Adipocyte (in vitro differentiated cells): ENCODE results near the gene GRIA1.

ENCODE experiments used
- DNase-seq: peaks from one replicate; pipeline ENCODE4 v3.0.0-alpha.2; 2015; ENCODE audit warnings: low read depth
- H3K27me3 ChIP-seq: replicated peaks from 2 replicates; pipeline ENCODE4 v1.7.0; 2013; ENCODE audit warnings: mild to moderate bottlenecking, low read length, moderate library complexity; ENCODE audit not compliant: control insufficient read depth, insufficient read depth
- H3K36me3 ChIP-seq: 2 replicates; pipeline ENCODE4 v1.7.0; 2013; ENCODE audit warnings: low read length, mild to moderate bottlenecking, moderate library complexity; ENCODE audit not compliant: control insufficient read depth, insufficient read depth, severe bottlenecking
- H3K4me1 ChIP-seq: 2 replicates; pipeline ENCODE4 v1.7.0; 2013; ENCODE audit warnings: mild to moderate bottlenecking, low read length, moderate library complexity; ENCODE audit not compliant: control insufficient read depth, insufficient read depth
- H3K4me3 ChIP-seq: 2 replicates; pipeline ENCODE4 v1.7.0; 2013; ENCODE audit warnings: mild to moderate bottlenecking, low read length, moderate library complexity
- H3K9ac ChIP-seq: 2 replicates; pipeline ENCODE4 v1.7.0; 2013; ENCODE audit warnings: mild to moderate bottlenecking, low read length, moderate library complexity
- H3K9me3 ChIP-seq: 2 replicates; pipeline ENCODE4 v1.7.0; 2013; ENCODE audit warnings: mild to moderate bottlenecking, low read length, moderate library complexity; ENCODE audit not compliant: control insufficient read depth

Gene GRIA1

GRCh38 chr5:153490118-153491037, at the start of gene GRIA1:
Gene GRIA1 (plus strand): TSS chr5:153490670.
- DNase-seq: peak; percentile 30
- Histone ChIP-seq H3K4me3 (peak within 1 kb of the TSS; percentile 81), H3K27me3 (peaks cover 19% of the 10 kb centered on the region), H3K4me1 (peaks cover 15% of the 10 kb centered on the region), H3K36me3 (no peaks in the 10 kb centered on the region), H3K9ac (peak within 1 kb of the TSS; percentile 72), H3K9me3 (no peaks in the 10 kb centered on the region)

GRCh38 chr5:153445875-153446579, 44.4 kb upstream of the GRIA1 start:
- Histone ChIP-seq H3K36me3 (no peaks in the 10 kb centered on the region), H3K27me3 (no peaks in the 10 kb centered on the region), H3K4me3 (no peak overlapping the region), H3K4me1 (peaks cover 10% of the 10 kb centered on the region), H3K9ac (no peak overlapping the region), H3K9me3 (no peaks in the 10 kb centered on the region)
- peak; percentile 55 for DNase-seq

DNA sequence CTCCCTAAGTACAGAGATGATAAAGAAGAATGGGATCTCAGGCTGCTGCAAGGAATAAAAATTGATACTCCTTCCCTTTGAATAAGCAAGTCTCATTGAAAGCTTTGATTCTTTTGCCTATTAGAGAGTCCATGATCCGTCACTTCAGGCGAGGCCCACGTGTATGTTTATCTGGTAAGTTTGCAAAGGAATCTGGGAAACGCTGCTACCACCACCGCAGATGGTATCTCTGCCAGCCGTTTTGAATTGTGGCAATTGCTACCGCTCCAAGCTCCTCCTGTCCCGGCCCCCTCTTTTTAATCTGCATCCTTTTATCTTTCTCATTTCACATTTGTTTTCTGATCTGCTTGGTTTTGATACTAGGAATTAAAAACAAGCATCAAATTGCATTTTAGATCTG, 42.9 kb upstream of the GRIA1 start:
- no peak for DNase-seq
- Histone ChIP-seq H3K36me3 (no peaks in the 10 kb centered on the region), H3K4me1 (peaks cover 10% of the 10 kb centered on the region), H3K9me3 (no peaks in the 10 kb centered on the region), H3K27me3 (no peaks in the 10 kb centered on the region), H3K4me3 (no peak overlapping the region), H3K9ac (no peak overlapping the region)

DNA sequence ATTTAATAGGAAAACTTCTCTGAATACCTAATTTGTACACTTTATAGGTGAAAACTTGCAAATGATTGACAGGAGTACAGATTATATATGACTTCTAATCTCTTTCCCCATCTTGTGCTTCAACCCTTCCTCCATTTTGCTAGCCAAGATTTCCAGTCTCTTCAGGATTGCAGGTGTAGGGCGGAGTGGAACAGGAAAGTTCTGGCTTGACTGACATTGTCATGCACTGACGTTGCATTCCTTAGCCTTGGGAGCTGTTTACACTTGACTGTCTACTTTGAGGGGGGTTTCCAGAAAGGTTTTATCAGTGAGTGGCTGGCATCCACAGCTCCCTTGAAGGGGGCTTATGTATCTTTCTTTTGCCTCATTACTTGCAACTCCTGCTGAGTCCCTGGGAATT, 34.1 kb upstream of the GRIA1 start:
- H3K9me3 ChIP-seq: no peaks in the 10 kb centered on the region
- H3K36me3 ChIP-seq: no peaks in the 10 kb centered on the region
- H3K9ac ChIP-seq: no peak overlapping the region
- no peak overlapping the region for H3K4me3 ChIP-seq
- no peaks in the 10 kb centered on the region for H3K27me3 ChIP-seq
- DNase-seq: no peak
- no peaks in the 10 kb centered on the region for H3K4me1 ChIP-seq

DNA sequence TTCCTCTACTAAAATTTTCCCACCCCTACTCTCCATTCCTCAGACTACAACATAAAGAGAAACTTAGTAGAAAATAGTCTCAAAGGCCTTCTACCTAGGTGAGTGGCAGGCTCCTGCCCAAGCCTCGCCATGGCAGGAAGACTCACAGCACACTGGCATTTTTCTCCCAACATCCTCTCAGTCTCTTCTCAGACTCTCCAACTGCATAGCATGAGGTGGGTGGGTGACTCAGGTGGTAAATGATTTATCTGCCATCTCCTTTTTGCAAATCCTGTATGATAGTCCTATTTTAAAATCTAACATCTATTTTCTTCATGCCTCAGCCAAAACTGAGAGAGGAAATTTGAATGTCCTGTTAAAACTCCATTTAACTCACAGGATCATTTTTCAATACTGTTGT, 33.5 kb upstream of the GRIA1 start:
- Histone ChIP-seq H3K36me3 (no peaks in the 10 kb centered on the region), H3K9ac (no peak overlapping the region), H3K4me1 (no peaks in the 10 kb centered on the region), H3K9me3 (no peaks in the 10 kb centered on the region), H3K4me3 (no peak overlapping the region), H3K27me3 (no peaks in the 10 kb centered on the region)
- no peak for DNase-seq

DNA sequence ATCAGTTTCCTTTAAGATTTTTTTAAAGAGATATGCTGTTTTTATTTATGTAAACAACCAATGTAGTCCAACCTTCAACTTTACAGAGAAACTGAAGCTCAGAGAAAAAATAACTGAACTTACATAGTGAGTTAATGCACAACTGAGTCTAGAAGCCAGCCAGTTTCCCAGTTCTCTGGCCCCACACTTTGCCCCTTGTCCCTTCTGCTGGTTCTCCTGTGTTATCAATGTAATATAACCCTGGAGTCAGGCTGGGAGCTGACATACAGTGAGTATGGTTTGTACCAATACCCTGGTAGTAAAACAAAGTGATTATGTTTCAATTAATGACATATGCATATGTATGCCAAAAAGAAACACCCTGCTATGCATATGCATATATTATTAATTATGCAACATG, 32.2 kb upstream of the GRIA1 start:
- Histone ChIP-seq H3K4me3 (no peak overlapping the region), H3K9me3 (no peaks in the 10 kb centered on the region), H3K9ac (no peak overlapping the region), H3K4me1 (no peaks in the 10 kb centered on the region), H3K36me3 (no peaks in the 10 kb centered on the region), H3K27me3 (no peaks in the 10 kb centered on the region)
- DNase-seq: no peak

DNA sequence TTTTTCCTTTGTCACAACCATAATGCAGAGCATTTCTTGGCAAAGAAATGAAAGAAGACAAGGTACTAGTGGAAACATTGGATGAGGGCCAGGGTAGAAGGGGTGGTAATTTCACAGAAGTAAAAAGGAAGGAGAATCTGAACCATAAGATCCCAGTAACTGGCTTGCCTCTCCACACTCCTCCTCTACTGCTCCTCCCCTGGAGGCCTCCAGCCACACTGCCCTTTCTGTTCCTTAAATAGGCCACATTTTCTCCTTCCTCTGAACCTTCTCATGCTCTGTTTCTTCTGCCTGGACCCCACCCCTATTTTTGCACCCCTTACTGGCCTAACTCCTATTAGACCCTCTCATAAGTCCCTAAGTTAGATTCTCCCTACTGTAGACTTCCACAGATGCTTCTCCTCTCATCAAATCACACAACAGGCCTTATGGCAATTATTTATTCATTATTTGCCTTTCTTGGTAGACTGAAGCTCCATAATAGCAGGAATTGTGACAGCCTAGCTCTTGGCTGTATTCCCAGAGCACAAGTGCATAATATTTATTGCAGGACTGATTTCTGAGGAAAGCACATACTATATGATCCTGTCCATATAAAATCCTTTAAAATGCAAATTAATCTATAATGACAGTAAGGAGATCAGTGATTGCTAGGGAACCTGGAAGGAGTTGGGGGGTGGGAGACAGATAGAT, 31.3 kb upstream of the GRIA1 start:
- Histone ChIP-seq H3K4me1 (peaks cover 8% of the 10 kb centered on the region), H3K9me3 (no peaks in the 10 kb centered on the region), H3K4me3 (no peak overlapping the region), H3K36me3 (no peaks in the 10 kb centered on the region), H3K27me3 (no peaks in the 10 kb centered on the region), H3K9ac (no peak overlapping the region)
- DNase-seq: no peak

- H3K4me3 ChIP-seq: no peak overlapping the region
- DNase-seq: no peak
- no peaks in the 10 kb centered on the region for H3K36me3 ChIP-seq
Observed at GRCh38 chr5:153460421-153460820, 30.0 kb upstream of the GRIA1 start.

GRCh38 chr5:153461341-153461740, 29.1 kb upstream of the GRIA1 start:
- H3K27me3 ChIP-seq: no peaks in the 10 kb centered on the region
- no peak overlapping the region for H3K9ac ChIP-seq
- no peak overlapping the region for H3K4me3 ChIP-seq
- no peaks in the 10 kb centered on the region for H3K9me3 ChIP-seq
- DNase-seq: no peak
- H3K4me1 ChIP-seq: peaks cover 13% of the 10 kb centered on the region
- H3K36me3 ChIP-seq: no peaks in the 10 kb centered on the region

More at GRCh38 chr5:153460421-153460820, 30.0 kb upstream of the GRIA1 start:
- Histone ChIP-seq H3K9me3 (no peaks in the 10 kb centered on the region), H3K4me1 (peaks cover 13% of the 10 kb centered on the region), H3K9ac (no peak overlapping the region), H3K27me3 (no peaks in the 10 kb centered on the region)

DNA sequence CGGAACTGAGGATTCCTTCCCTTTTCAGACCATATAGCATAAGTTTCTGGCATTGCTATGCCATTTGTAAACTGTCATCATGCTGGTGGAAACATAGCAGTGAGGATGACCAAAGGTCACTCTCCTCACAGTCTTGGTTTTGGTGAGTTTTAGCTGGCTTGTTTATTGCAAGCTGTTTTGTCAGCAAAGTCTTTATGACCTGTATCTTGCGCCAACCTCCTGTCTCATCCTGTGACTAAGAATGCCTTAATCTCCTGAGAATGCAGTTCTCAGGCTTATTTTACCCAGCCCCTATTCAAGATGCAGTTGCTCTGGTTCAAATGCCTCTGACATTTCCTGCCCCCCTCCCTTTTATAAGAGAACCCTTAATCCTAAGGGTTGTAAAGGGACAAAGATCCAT, 26.7 kb upstream of the GRIA1 start:
- peaks cover 13% of the 10 kb centered on the region for H3K4me1 ChIP-seq
- peak overlapping the region; percentile 59 for H3K4me3 ChIP-seq
- no peaks in the 10 kb centered on the region for H3K9me3 ChIP-seq
- no peak overlapping the region for H3K9ac ChIP-seq
- DNase-seq: peak; percentile 39
- no peaks in the 10 kb centered on the region for H3K27me3 ChIP-seq
- H3K36me3 ChIP-seq: no peaks in the 10 kb centered on the region

DNA sequence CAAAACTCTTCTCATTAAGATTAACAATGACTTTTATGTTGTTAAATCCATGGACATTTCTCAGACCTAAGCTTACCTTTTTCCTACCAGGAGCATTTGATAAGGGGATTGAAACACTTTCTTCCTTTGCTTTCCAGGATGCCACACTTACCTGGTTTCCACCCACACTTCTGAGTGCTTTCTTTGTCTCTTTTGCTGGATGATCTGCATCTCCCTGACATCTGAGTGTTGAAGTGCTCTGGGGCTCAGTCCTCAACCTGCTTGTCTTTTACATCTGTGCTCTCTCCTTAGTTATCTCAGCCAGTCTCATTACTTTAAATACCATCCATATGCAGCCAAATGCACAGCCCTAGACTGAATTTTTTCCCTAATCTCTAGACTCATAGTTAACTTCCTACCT, 22.9 kb upstream of the GRIA1 start:
- no peaks in the 10 kb centered on the region for H3K27me3 ChIP-seq
- H3K9me3 ChIP-seq: no peaks in the 10 kb centered on the region
- peaks cover 13% of the 10 kb centered on the region for H3K4me1 ChIP-seq
- no peaks in the 10 kb centered on the region for H3K36me3 ChIP-seq
- no peak overlapping the region for H3K4me3 ChIP-seq
- DNase-seq: no peak
- H3K9ac ChIP-seq: no peak overlapping the region
